ENCODE measurements around the gene FABP7. TPM values are rescaled to one million over a fixed set of nuclear protein-coding genes. Genes with fewer than 3 reads are reported as not detected.

FABP7 gene
- total and polyA plus RNA-seq, 2 donors (not counting 1 experiment from before 2014, with no cell fraction given): not detected

DNA sequence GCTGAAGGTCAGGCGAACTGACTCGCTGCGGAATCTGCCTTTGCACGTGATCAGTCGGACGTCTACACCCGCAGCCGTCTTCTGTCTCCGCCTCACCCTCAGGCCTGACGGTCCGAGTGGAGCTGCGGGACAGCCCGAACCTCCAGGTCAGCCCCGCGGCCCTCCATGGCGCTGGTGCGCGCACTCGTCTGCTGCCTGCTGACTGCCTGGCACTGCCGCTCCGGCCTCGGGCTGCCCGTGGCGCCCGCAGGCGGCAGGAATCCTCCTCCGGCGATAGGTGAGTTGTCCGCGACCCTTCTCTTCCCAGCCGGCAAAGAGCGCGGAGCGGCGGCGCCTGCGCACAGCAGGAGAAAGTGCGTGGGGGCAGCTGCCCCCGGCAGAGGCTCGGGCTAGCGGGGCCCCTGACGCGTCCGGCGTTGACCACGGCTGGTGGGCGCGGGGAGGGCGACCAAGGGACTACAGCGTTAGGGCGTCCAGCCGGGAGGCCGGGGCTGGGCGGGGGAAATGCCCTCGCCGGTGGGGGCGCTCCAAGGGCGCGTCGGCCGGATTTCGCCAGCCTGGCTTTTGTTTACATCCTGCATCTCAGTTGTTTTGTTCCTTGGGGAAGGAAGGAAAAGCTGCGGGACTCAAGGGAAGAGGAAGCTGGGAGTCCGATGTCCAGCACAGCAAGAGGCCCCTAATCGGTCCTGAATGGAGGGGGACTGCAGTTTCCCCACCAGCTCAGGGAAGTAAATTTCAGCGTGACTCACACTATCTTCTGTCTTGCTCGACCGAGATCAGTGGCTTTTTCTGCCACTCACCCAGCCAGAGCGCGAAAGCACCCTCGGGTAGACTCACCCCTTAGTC, 9.9 kb downstream of the FABP7 start, which contains the start of gene SMPDL3A:
SMPDL3A (plus strand) TSS at position 77 of the 846 bp plus-strand sequence; CDS start at position 166, 89 bp downstream.
- Histone ChIP-seq H3K9me3 (ENCODE audit: control insufficient read depth, insufficient read depth, low read depth, low read length) (no peaks in the 10 kb centered on the region), H3K36me3 (ENCODE audit: control insufficient read depth, insufficient read depth, low read length) (no peaks in the 10 kb centered on the region), H3K27me3 (ENCODE audit: control insufficient read depth, insufficient read depth, low read length) (no peaks in the 10 kb centered on the region), H4K20me1 (ENCODE audit: control insufficient read depth, extremely low read depth, insufficient read depth, low read length) (no peaks in the 10 kb centered on the region), H3K4me2 (ENCODE audit: extremely low read depth, insufficient read depth, low read length) (peak within 1 kb of the TSS; percentile 83), H2AFZ (ENCODE audit: low read length) (peak within 1 kb of the TSS; percentile 90), H3K4me1 (ENCODE audit: control insufficient read depth, extremely low read depth, insufficient read depth, low read length) (peaks cover 6% of the 10 kb centered on the region), H3K4me3 (replicated peaks in 1 of 4; ENCODE audit: control extremely low read depth in 1 of 4, insufficient read depth in 1 of 4, low read depth in 3 of 4, low read length in 4 of 4) (peak within 1 kb of the TSS; percentile 75 to 92 (median 86)), H3K27ac (ENCODE audit: insufficient read depth, low read length) (peak within 1 kb of the TSS; percentile 90), H3K79me2 (ENCODE audit: control insufficient read depth, insufficient read depth, low read length) (peaks cover 5% of the 10 kb centered on the region), H3K9ac (ENCODE audit: insufficient read depth, low read length) (peak within 1 kb of the TSS; percentile 93)
- no peak for TF ChIP-seq EZH2 (IDR thresholded peaks at IDR 0.05; ENCODE audit: low read length, missing control alignments)
- TF ChIP-seq, protein P1, sequence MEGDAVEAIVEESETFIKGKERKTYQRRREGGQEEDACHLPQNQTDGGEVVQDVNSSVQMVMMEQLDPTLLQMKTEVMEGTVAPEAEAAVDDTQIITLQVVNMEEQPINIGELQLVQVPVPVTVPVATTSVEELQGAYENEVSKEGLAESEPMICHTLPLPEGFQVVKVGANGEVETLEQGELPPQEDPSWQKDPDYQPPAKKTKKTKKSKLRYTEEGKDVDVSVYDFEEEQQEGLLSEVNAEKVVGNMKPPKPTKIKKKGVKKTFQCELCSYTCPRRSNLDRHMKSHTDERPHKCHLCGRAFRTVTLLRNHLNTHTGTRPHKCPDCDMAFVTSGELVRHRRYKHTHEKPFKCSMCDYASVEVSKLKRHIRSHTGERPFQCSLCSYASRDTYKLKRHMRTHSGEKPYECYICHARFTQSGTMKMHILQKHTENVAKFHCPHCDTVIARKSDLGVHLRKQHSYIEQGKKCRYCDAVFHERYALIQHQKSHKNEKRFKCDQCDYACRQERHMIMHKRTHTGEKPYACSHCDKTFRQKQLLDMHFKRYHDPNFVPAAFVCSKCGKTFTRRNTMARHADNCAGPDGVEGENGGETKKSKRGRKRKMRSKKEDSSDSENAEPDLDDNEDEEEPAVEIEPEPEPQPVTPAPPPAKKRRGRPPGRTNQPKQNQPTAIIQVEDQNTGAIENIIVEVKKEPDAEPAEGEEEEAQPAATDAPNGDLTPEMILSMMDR (conservative IDR thresholded peaks at IDR 0.05 in 1 of 2, IDR thresholded peaks at IDR 0.05 in 1 of 2; ENCODE audit: low read depth in 1 of 2, low read length in 2 of 2): peak; percentile 18 to 42
- peak; percentile 63 to 82 for DNase-seq (ENCODE audit: low read depth in 2 of 2)

DNA sequence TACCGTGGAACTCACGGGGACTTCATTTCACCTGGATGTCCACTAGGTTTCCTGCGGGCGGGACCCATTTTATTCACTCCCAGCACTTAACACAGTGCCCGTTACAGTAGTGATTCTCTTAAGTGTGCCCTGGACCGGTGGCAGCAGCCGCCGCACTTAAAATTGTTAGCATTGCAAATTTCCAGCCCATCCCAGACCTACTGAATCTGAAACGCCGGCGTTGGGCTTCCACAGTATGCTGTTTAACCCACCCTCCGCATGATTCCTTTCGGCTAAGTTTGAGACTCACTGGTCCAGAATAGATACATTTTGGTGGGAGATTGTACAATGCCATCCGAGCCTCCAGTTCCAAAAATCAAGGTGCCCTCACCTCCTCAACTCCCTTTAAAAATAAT, 10.5 kb downstream of the FABP7 start:
- peak overlapping the region; percentile 90 for H2AFZ ChIP-seq (ENCODE audit: low read length)
- H3K4me1 ChIP-seq (ENCODE audit: control insufficient read depth, extremely low read depth, insufficient read depth, low read length): peaks cover 6% of the 10 kb centered on the region
- no peaks in the 10 kb centered on the region for H4K20me1 ChIP-seq (ENCODE audit: control insufficient read depth, extremely low read depth, insufficient read depth, low read length)
- peak overlapping the region; percentile 79 for H3K4me2 ChIP-seq (ENCODE audit: extremely low read depth, insufficient read depth, low read length)
- no peaks in the 10 kb centered on the region for H3K36me3 ChIP-seq (ENCODE audit: control insufficient read depth, insufficient read depth, low read length)
- peak overlapping the region; percentile 90 for H3K27ac ChIP-seq (ENCODE audit: insufficient read depth, low read length)
- peaks cover 5% of the 10 kb centered on the region for H3K79me2 ChIP-seq (ENCODE audit: control insufficient read depth, insufficient read depth, low read length)
- DNase-seq (ENCODE audit: low read depth in 2 of 2): peak in 1 of 2 donors; percentile 36
- no peaks in the 10 kb centered on the region for H3K9me3 ChIP-seq (ENCODE audit: control insufficient read depth, insufficient read depth, low read depth, low read length)
- peak overlapping the region; percentile 75 to 92 (median 86) for H3K4me3 ChIP-seq (replicated peaks in 1 of 4; ENCODE audit: control extremely low read depth in 1 of 4, insufficient read depth in 1 of 4, low read depth in 3 of 4, low read length in 4 of 4)
- TF ChIP-seq, protein P1 (conservative IDR thresholded peaks at IDR 0.05 in 1 of 2, IDR thresholded peaks at IDR 0.05 in 1 of 2; ENCODE audit: low read depth in 1 of 2, low read length in 2 of 2): no peak
- TF ChIP-seq EZH2 (IDR thresholded peaks at IDR 0.05; ENCODE audit: low read length, missing control alignments): no peak
- H3K9ac ChIP-seq (ENCODE audit: insufficient read depth, low read length): peak overlapping the region; percentile 93
- no peaks in the 10 kb centered on the region for H3K27me3 ChIP-seq (ENCODE audit: control insufficient read depth, insufficient read depth, low read length)

DNA sequence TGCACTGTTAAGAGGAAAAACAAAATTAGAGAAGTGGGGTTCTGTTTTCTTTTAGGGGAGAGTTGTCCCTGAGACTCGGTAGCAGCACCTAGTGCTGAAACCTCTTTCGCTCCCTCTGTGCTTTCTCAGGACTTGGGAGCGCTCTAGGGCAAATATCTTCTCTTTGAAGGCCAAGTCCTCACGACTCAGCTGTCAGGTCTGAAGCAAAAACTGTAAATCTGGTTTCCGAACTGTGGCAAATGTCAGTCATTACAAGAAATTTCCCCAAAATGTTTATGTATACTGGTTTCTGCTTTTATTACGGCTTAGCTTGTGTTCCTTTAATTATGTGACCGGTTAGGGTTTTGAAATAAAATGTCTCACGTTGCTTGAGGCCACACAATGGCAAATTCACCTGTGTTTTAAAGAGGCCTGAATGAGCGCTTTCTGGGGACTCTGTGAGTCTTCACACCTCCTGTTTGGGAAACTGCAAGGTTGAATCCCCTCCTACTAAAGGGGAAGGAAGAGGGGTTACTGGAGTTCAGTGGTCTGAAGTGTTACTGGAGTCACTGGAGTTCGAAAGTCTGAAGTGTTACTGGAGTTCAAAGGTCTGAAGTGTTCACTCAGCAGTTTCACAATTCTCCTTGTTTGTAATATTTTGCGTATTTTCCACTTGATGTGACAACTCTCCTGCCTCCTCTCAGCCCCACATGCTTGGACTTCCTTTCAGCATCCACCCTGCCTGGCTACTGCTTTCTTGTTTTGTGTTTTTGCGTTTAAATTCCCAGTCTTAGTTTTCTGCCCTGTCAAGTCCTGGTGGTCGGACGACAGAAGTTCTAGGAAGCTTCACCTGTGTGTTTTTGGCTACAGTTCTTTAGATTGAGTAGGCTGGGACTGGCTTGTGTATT, 11.2 kb downstream of the FABP7 start:
- DNase-seq (ENCODE audit: low read depth in 2 of 2): peak; percentile 33 to 68
- H3K27me3 ChIP-seq (ENCODE audit: control insufficient read depth, insufficient read depth, low read length): no peaks in the 10 kb centered on the region
- H4K20me1 ChIP-seq (ENCODE audit: control insufficient read depth, extremely low read depth, insufficient read depth, low read length): no peaks in the 10 kb centered on the region
- TF ChIP-seq, protein P1 (conservative IDR thresholded peaks at IDR 0.05 in 1 of 2, IDR thresholded peaks at IDR 0.05 in 1 of 2; ENCODE audit: low read depth in 1 of 2, low read length in 2 of 2): peak; percentile 7 to 14
- TF ChIP-seq EZH2 (IDR thresholded peaks at IDR 0.05; ENCODE audit: low read length, missing control alignments): no peak
- H2AFZ ChIP-seq (ENCODE audit: low read length): no peak overlapping the region
- H3K9me3 ChIP-seq (ENCODE audit: control insufficient read depth, insufficient read depth, low read depth, low read length): no peaks in the 10 kb centered on the region
- H3K36me3 ChIP-seq (ENCODE audit: control insufficient read depth, insufficient read depth, low read length): no peaks in the 10 kb centered on the region
- H3K9ac ChIP-seq (ENCODE audit: insufficient read depth, low read length): no peak overlapping the region
- H3K27ac ChIP-seq (ENCODE audit: insufficient read depth, low read length): peak overlapping the region; percentile 90
- peaks cover 5% of the 10 kb centered on the region for H3K79me2 ChIP-seq (ENCODE audit: control insufficient read depth, insufficient read depth, low read length)
- peaks cover 6% of the 10 kb centered on the region for H3K4me1 ChIP-seq (ENCODE audit: control insufficient read depth, extremely low read depth, insufficient read depth, low read length)
- H3K4me3 ChIP-seq (replicated peaks in 1 of 4; ENCODE audit: control extremely low read depth in 1 of 4, insufficient read depth in 1 of 4, low read depth in 3 of 4, low read length in 4 of 4): peak overlapping the region; percentile 75 to 92 (median 86)
- peak overlapping the region; percentile 79 for H3K4me2 ChIP-seq (ENCODE audit: extremely low read depth, insufficient read depth, low read length)

Measured in fibroblast of lung (primary cell).